Activated CD8-positive, alpha-beta memory T cell treated with anti-CD3 and anti-CD28 coated beads, Interleukin-2, amount 10 ng/mL, durations not matched to agents 7 days and 5 days (primary cell): ENCODE measurements around the gene SHE. TPM values are rescaled to one million over a fixed set of nuclear protein-coding genes. Genes with fewer than 3 reads are reported as not detected.

Experiments used
- ATAC-seq: fragments of 150-1000 bp; cut with Tn5 transposase; one replicate; pipeline ENCODE4 v1.10.0; 2021; ENCODE audit warnings: moderate library complexity
- CTCF ChIA-PET: fragments of 350-600 bp; sonication (Branson Sonifier 250); formaldehyde crosslinking; loops from one replicate; lab custom pipeline; 2021; ENCODE audit warnings: antibody characterized with exemption; lab: Charles Lee
- DNase-seq: peaks from one replicate; pipeline ENCODE4 v3.0.0-alpha.2; 2020
- H3K27ac Mint-ChIP-seq: one replicate; pipeline ENCODE4 v1.8.0; 2021; ENCODE audit warnings: mild to moderate bottlenecking, mixed read lengths
- H3K27me3 Mint-ChIP-seq: one replicate; pipeline ENCODE4 v1.8.0; 2021; ENCODE audit warnings: mixed read lengths
- H3K36me3 Mint-ChIP-seq: one replicate; pipeline ENCODE4 v1.8.0; 2021; ENCODE audit warnings: mild to moderate bottlenecking, mixed read lengths
- H3K4me1 Mint-ChIP-seq: one replicate; pipeline ENCODE4 v1.8.0; 2021; ENCODE audit warnings: mixed read lengths
- H3K4me3 Mint-ChIP-seq: one replicate; pipeline ENCODE4 v1.8.0; 2021; ENCODE audit warnings: mild to moderate bottlenecking, moderate library complexity, mixed read lengths
- H3K9me3 Mint-ChIP-seq: one replicate; pipeline ENCODE4 v1.8.0; 2022; ENCODE audit warnings: low read depth, mixed read lengths
- total RNA-seq, 2 experiments: library from RNA; stranded (reverse); gene quantifications; one replicate each; pipeline ENCODE4 v1.2.3, GENCODE V29; 2021

The SHE gene
- total RNA-seq: not detected

DNA sequence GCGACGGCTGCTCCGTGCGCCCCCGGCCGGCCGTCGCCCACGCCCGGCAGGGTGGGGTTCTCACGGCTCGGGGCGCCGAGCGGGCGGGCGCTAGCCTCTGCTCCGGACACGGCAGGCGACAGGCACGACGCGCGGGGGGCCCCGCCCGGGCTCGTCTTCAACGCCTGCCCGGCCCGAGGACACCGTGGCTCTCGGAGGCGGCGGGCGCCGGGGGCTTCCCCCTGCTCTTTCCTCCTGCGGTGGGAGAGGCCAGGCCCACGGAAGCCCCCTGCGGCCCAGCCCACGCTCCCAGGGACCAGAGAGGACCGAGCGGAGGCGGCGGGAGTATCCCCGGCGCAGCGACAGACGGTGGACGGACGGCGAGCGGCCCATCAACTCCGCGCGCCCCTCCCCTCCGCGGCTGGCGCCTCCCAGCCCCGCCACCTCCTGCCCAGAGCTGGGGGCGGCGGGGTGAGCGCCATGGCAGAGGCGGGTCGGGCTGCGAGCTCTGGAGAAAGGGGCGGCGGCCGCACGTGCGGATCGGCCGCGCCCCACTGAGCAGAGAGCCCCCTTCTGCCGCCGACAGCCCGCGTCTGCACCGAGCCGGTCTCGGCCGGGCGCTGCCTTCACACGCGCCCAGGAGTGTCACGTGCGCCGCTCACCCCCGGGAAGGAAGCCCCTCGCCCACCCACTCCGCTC is at the start of gene SHE, which contains the start of gene TDRD10:
Gene SHE, minus strand, starts transcription at position 347 of the 678 bp plus-strand sequence. CDS start 386 bp downstream, outside the sequence.
Gene TDRD10, plus strand, starts transcription at position 154 of the 678 bp plus-strand sequence. CDS start 4,685 bp downstream, outside the sequence.
- Mint-ChIP-seq H3K9me3 (no peaks in the 10 kb centered on the region), H3K27me3 (peaks cover 72% of the 10 kb centered on the region), H3K36me3 (peaks cover 2% of the 10 kb centered on the region), H3K4me3 (no peak within 1 kb of the TSS), H3K27ac (no peak within 1 kb of the TSS), H3K4me1 (peaks cover 4% of the 10 kb centered on the region)
- CTCF ChIA-PET: no interaction called here
- no peak for DNase-seq
- no peak for ATAC-seq

DNA sequence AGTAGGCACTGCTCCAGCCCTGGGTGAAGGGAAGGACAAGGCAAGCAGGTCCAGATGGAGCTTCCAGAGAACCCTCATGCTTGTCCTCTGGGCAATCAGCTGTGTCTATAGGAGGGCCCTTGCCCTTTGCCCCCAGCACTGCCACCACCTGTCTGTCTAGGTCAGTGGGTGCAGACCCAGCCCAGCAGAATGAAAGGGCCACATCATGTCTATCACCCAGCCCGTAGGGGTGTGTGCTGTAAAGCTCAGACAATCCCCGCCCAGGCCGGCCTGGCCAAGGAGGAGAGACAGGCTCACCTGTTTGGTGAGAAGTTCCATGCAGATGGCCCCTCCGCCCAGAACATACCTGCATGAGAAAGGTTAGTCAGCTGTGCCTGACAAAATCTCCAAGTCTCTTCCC is 49.3 kb upstream of the SHE start:
- H3K9me3 Mint-ChIP-seq: no peaks in the 10 kb centered on the region

GRCh38 chr1:154550657-154551056 is 48.4 kb upstream of the SHE start:
- Mint-ChIP-seq H3K9me3 (no peaks in the 10 kb centered on the region), H3K36me3 (peaks cover 57% of the 10 kb centered on the region), H3K4me1 (peaks cover 11% of the 10 kb centered on the region), H3K27me3 (no peaks in the 10 kb centered on the region), H3K4me3 (no peak overlapping the region), H3K27ac (no peak overlapping the region)
- no peak for ATAC-seq
- CTCF ChIA-PET: interaction anchor here (2.0 kb wide), 1 partner anchor 71 kb away, joined by 12 read pairs; no protein-coding TSS in a partner anchor
- DNase-seq: no peak

More for the DNA sequence above, 49.3 kb upstream of the SHE start:
- DNase-seq (no peak), ATAC-seq (no peak)
- no peaks in the 10 kb centered on the region for H3K27me3 Mint-ChIP-seq
- peaks cover 18% of the 10 kb centered on the region for H3K4me1 Mint-ChIP-seq
- H3K36me3 Mint-ChIP-seq: peaks cover 59% of the 10 kb centered on the region
- H3K4me3 Mint-ChIP-seq: no peak overlapping the region
- CTCF ChIA-PET: no interaction called here
- no peak overlapping the region for H3K27ac Mint-ChIP-seq

- no peak for DNase-seq
- Mint-ChIP-seq H3K4me1 (peaks cover 9% of the 10 kb centered on the region), H3K9me3 (no peaks in the 10 kb centered on the region), H3K36me3 (peaks cover 51% of the 10 kb centered on the region), H3K27me3 (no peaks in the 10 kb centered on the region), H3K4me3 (no peak overlapping the region), H3K27ac (no peak overlapping the region)
- CTCF ChIA-PET: interaction anchor here (2.0 kb wide), 1 partner anchor 71 kb away, joined by 12 read pairs; no protein-coding TSS in a partner anchor
- no peak for ATAC-seq
These were observed 47.9 kb upstream of the SHE start for GRCh38 chr1:154550070-154550469.

DNA sequence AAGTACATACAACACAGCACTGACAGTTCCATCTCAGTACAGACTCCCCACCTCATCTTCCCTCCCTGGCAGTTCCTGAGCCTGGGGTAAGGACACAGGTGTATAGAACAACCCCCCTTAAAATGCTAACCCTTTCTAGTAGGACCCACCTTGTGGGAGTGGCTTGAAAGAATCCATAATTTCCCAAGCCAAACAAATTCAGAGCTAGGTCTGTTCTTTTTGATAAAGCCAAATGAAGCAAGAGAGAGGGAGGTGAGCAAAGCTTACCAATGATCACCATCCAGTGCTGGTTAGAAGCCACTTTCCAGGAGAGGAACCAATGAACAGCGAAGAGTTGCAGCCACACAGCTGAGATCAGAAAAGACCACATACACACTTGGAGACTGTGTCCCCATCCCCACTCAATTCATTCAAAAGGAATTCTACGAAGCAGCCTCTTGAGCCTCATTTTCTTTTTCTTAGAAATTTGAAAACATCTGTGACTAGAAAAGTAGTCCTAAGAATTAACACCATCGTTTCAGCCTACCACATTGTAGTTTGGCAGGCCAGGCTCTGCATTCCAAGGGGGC is 47.1 kb upstream of the SHE start:
- Mint-ChIP-seq H3K27ac (no peak overlapping the region), H3K36me3 (peaks cover 46% of the 10 kb centered on the region), H3K4me1 (peaks cover 9% of the 10 kb centered on the region), H3K27me3 (no peaks in the 10 kb centered on the region), H3K4me3 (no peak overlapping the region), H3K9me3 (no peaks in the 10 kb centered on the region)
- CTCF ChIA-PET: interaction anchor here (2.0 to 4.6 kb wide), 2 partner anchors 69 to 70 kb away, joined by 12 to 78 read pairs; no protein-coding TSS in a partner anchor
- DNase-seq (no peak), ATAC-seq (no peak)

DNA sequence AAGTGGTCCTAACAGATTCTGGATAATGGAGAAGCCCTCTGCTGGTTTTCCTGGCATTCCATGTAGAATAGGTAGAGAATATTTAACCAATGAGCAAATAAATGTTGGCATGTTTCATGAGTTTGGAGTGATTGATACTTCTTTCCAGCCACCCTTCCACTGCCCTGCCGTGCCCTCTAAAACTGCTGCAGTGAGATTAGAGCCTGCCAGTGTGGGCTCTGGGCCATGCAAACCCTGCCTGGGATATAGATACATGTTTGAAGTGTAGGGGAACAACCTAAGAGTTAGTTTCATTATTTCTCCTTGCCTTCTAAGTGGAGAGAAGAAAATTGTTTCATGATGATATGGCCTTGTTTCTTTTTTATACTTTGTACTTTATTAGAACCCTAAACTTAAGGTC is 45.8 kb upstream of the SHE start:
- no peaks in the 10 kb centered on the region for H3K27me3 Mint-ChIP-seq
- ATAC-seq (no peak), DNase-seq (no peak)
- H3K9me3 Mint-ChIP-seq: no peaks in the 10 kb centered on the region
- peaks cover 9% of the 10 kb centered on the region for H3K4me1 Mint-ChIP-seq
- no peak overlapping the region for H3K27ac Mint-ChIP-seq
- peaks cover 36% of the 10 kb centered on the region for H3K36me3 Mint-ChIP-seq
- CTCF ChIA-PET: interaction anchor here (0.7 to 4.6 kb wide), 3 partner anchors 12 to 82 kb away, joined by 3 to 78 read pairs (median 5); no protein-coding TSS in a partner anchor
- H3K4me3 Mint-ChIP-seq: no peak overlapping the region

GRCh38 chr1:154547105-154547732 is 45.0 kb upstream of the SHE start:
- ATAC-seq (no peak), DNase-seq (no peak)
- CTCF ChIA-PET: interaction anchor here (0.7 to 4.6 kb wide), 21 partner anchors 9 to 332 kb away, joined by 3 to 78 read pairs (median 4); partner anchors contain the start of gene UBE2Q1
- Mint-ChIP-seq H3K36me3 (peaks cover 31% of the 10 kb centered on the region), H3K9me3 (no peaks in the 10 kb centered on the region), H3K27ac (no peak overlapping the region), H3K4me3 (no peak overlapping the region), H3K27me3 (peaks cover 2% of the 10 kb centered on the region), H3K4me1 (peaks cover 9% of the 10 kb centered on the region)

DNA sequence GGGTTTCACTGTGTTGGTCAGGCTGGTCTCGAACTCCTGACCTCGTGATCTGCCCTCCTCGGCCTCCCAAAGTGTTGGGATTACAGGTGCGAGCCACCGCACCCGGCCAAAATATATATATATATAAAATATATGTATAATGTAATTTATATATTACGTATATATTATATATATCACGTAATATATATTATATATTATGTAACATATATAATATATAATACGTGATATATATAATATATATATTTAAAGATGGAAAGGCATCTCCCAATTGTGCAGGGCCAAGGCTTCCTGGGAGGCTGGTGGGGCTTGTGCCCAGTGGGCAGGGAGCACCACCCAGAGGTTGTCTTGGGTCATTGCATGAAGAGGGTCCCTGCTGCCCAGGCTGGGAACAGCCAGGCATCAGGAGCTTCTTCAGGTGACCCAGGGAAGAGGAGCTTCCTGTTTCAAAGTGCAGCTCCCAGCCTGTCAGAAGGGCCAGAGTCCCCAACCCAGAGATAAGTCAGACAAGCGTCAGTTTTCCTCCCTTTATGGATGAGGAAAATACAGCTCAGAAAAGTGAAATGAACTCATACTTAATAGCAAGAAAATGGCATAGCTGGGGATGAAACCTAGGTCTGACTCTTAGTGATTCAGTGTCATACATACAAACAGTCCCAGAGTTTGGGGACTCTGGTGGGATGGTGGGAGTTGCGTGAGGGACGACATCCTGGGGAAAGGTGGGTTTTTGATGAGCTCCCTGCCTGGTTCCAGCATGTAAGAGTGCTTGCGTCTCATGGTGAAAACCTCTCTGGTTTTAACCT is 44.3 kb upstream of the SHE start:
- H3K4me3 Mint-ChIP-seq: no peak overlapping the region
- DNase-seq: peak; percentile 69

DNA sequence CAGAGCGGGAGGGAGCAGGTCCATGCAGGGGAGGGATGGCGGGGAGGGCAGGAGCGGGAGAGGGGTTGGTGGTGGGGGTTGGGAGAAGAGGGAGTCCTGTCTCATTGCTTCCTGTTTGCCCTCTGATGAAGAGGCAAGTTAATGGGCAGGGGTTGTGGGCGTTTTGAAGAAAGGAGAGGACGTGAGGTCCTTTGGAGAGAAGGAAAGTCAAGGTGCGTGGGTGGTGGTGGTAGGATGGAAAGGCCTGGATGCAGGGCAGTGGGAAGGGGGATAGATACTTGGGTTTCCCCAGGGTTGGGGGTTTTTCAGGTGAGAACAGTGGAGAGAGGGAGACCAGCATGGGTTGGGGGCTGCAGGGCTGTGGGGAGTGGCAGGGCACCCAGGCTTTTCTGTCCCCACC is 39.0 kb upstream of the SHE start:
- CTCF ChIA-PET: no interaction called here
- DNase-seq (no peak), ATAC-seq (no peak)
- Mint-ChIP-seq H3K4me1 (no peaks in the 10 kb centered on the region), H3K9me3 (no peaks in the 10 kb centered on the region), H3K4me3 (no peak overlapping the region), H3K27me3 (peaks cover 31% of the 10 kb centered on the region), H3K27ac (no peak overlapping the region), H3K36me3 (no peaks in the 10 kb centered on the region)

More for the DNA sequence above, 44.3 kb upstream of the SHE start:
- ATAC-seq: peak; percentile 86
- H3K27ac Mint-ChIP-seq: no peak overlapping the region
- H3K36me3 Mint-ChIP-seq: peaks cover 25% of the 10 kb centered on the region
- CTCF ChIA-PET: interaction anchor here (0.7 to 4.6 kb wide), 22 partner anchors 10 to 332 kb away, joined by 3 to 78 read pairs (median 4); partner anchors contain the start of gene UBE2Q1
- H3K4me1 Mint-ChIP-seq: peaks cover 9% of the 10 kb centered on the region
- peaks cover 4% of the 10 kb centered on the region for H3K27me3 Mint-ChIP-seq
- no peaks in the 10 kb centered on the region for H3K9me3 Mint-ChIP-seq

- H3K27me3 Mint-ChIP-seq: peaks cover 40% of the 10 kb centered on the region
- no peaks in the 10 kb centered on the region for H3K4me1 Mint-ChIP-seq
- no peaks in the 10 kb centered on the region for H3K9me3 Mint-ChIP-seq
- ATAC-seq (no peak), DNase-seq (no peak)
- no peak overlapping the region for H3K27ac Mint-ChIP-seq
- H3K36me3 Mint-ChIP-seq: no peaks in the 10 kb centered on the region
- no peak overlapping the region for H3K4me3 Mint-ChIP-seq
- CTCF ChIA-PET: no interaction called here
These were observed 37.6 kb upstream of the SHE start for GRCh38 chr1:154539486-154540483.

DNA sequence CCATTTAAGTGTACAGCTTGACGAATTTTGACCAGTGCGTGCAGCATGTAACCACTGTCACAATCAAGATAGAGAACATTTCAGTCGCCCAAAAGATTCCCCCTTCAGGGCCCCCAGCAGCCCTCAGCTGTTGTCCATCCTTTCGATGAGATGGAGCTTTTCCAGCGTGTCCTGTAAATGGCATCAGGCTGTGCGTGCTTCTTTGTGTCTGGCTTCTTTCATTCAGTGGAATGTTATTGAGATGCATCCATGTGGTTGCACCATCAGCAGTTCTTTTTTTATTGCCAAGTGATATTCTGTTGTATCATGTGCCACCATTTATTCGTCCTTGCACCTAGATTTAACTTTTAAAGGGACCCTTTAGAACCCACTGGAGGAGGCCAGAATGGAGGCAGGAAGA is 34.4 kb upstream of the SHE start:
- peaks cover 47% of the 10 kb centered on the region for H3K27me3 Mint-ChIP-seq
- CTCF ChIA-PET: interaction anchor here (2.9 kb wide), 1 partner anchor 57 kb away, joined by 7 read pairs; no protein-coding TSS in a partner anchor
- H3K9me3 Mint-ChIP-seq: no peaks in the 10 kb centered on the region
- ATAC-seq (no peak), DNase-seq (no peak)
- no peaks in the 10 kb centered on the region for H3K4me1 Mint-ChIP-seq
- H3K4me3 Mint-ChIP-seq: no peak overlapping the region
- no peak overlapping the region for H3K27ac Mint-ChIP-seq
- no peaks in the 10 kb centered on the region for H3K36me3 Mint-ChIP-seq
